ENCODE data around the gene CTNNA2. TPM values are rescaled to one million over a fixed set of nuclear protein-coding genes. Genes with fewer than 3 reads are reported as not detected.

CTNNA2 gene
- total and polyA plus RNA-seq, 4 donors: 0.01 to 0.37 TPM; not detected in 2

DNA sequence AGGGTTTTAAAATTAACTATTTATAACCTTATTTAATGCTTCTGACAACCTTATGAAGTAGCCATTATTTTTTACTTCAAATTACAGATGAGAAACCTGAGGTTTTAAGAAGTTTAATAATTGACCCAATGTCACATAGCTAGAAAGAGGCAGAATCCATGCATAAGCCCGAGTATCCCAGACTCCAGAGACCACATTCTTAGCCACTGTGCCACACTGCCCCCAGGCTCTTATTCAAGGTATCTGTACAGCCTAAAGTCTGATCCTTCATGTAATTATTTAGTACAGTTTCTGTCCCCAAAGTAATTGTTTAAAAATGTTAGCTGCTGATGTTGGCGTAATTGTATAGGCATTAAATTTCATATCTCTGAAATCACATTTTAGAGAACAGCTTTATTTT, 916.4 kb downstream of the CTNNA2 start:
- TF ChIP-seq, protein P1, sequence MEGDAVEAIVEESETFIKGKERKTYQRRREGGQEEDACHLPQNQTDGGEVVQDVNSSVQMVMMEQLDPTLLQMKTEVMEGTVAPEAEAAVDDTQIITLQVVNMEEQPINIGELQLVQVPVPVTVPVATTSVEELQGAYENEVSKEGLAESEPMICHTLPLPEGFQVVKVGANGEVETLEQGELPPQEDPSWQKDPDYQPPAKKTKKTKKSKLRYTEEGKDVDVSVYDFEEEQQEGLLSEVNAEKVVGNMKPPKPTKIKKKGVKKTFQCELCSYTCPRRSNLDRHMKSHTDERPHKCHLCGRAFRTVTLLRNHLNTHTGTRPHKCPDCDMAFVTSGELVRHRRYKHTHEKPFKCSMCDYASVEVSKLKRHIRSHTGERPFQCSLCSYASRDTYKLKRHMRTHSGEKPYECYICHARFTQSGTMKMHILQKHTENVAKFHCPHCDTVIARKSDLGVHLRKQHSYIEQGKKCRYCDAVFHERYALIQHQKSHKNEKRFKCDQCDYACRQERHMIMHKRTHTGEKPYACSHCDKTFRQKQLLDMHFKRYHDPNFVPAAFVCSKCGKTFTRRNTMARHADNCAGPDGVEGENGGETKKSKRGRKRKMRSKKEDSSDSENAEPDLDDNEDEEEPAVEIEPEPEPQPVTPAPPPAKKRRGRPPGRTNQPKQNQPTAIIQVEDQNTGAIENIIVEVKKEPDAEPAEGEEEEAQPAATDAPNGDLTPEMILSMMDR (IDR thresholded peaks at IDR 0.05; ENCODE audit: control extremely low read depth, extremely low read depth): no peak
- Histone ChIP-seq H3K27ac (ENCODE audit: low read depth in 1 of 2, low read length in 1 of 2) (no peak overlapping the region), H3K4me3 (no peak overlapping the region), H3K36me3 (ENCODE audit: control insufficient read depth in 4 of 4, insufficient read depth in 4 of 4, low read length in 4 of 4) (no peaks in the 10 kb centered on the region), H3K9ac (ENCODE audit: insufficient read depth in 1 of 2, low read length in 2 of 2) (no peak overlapping the region), H3K4me1 (ENCODE audit: control insufficient read depth in 5 of 5, insufficient read depth in 5 of 5, low read length in 5 of 5) (peaks cover 0 to 5% (median 0%) of the 10 kb centered on the region in 5 donors), H3K9me3 (ENCODE audit: control insufficient read depth in 4 of 4, insufficient read depth in 3 of 4, low read length in 3 of 4) (no peaks in the 10 kb centered on the region), H3K27me3 (ENCODE audit: control insufficient read depth in 3 of 3, insufficient read depth in 3 of 3, low read length in 2 of 3) (no peaks in the 10 kb centered on the region)
- peak in 1 of 3 donors; percentile 1 for DNase-seq
- WGBS, 2 donors: 80 to 92% methylated on average over 2 of the region's 2 CpGs
- ATAC-seq (ENCODE audit: insufficient read depth, low FRiP score): no peak

DNA sequence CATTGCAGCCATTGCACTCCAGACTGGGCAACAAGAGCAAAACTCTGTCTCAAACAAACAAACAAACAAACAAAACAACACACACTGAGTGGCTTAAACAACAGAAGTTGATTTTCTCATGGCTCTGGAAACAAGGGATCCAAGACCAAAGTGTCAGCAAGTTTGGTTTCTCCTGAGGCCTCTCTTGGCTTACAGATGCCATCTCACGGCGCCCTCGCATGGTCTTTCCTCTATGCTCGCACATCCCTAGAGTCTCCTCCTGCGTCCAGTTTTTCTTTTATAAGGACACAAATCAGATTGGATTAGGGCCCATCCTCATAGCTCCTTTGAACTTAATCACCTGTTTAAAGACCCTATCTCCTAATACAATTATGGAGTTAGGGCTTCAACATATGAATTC, 925.1 kb downstream of the CTNNA2 start:
- H3K9ac ChIP-seq (ENCODE audit: insufficient read depth in 1 of 2, low read length in 2 of 2): no peak overlapping the region
- TF ChIP-seq, protein P1 (IDR thresholded peaks at IDR 0.05; ENCODE audit: control extremely low read depth, extremely low read depth): no peak
- no peaks in the 10 kb centered on the region for H3K36me3 ChIP-seq (ENCODE audit: control insufficient read depth in 4 of 4, insufficient read depth in 4 of 4, low read length in 4 of 4)
- H3K27me3 ChIP-seq (ENCODE audit: control insufficient read depth in 3 of 3, insufficient read depth in 3 of 3, low read length in 2 of 3): no peaks in the 10 kb centered on the region
- H3K4me3 ChIP-seq: no peak overlapping the region
- H3K9me3 ChIP-seq (ENCODE audit: control insufficient read depth in 4 of 4, insufficient read depth in 3 of 4, low read length in 3 of 4): no peaks in the 10 kb centered on the region
- H3K4me1 ChIP-seq (ENCODE audit: control insufficient read depth in 5 of 5, insufficient read depth in 5 of 5, low read length in 5 of 5): no peaks in the 10 kb centered on the region
- no peak for ATAC-seq (ENCODE audit: insufficient read depth, low FRiP score)
- no peak overlapping the region for H3K27ac ChIP-seq (ENCODE audit: low read depth in 1 of 2, low read length in 1 of 2)
- WGBS, 2 donors: 83 to 85% methylated on average over 5 of the region's 5 CpGs
- DNase-seq: no peak

DNA sequence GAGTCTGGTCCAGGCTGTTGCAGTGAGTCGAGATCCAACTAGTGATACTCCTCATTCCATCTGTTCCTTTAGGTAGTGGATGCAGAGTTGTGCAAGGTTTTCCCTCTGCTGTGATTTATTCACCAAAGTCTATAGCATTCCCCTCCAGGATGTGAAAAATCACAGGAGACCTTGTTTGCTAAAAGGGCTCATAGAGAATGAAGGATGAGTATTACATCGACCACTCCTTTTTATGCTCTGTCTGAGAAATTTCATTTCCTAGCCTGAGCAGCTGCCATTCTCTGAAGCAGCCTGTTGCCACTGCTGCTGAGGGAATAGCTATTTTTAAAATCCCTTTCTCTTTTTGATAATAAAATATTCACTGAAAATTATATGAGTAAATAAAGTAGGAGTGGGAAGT, 925.8 kb downstream of the CTNNA2 start:
- ATAC-seq (ENCODE audit: insufficient read depth, low FRiP score): no peak
- Histone ChIP-seq H3K4me3 (no peak overlapping the region), H3K9ac (ENCODE audit: insufficient read depth in 1 of 2, low read length in 2 of 2) (no peak overlapping the region), H3K9me3 (ENCODE audit: control insufficient read depth in 4 of 4, insufficient read depth in 3 of 4, low read length in 3 of 4) (no peaks in the 10 kb centered on the region), H3K27ac (ENCODE audit: low read depth in 1 of 2, low read length in 1 of 2) (no peak overlapping the region), H3K4me1 (ENCODE audit: control insufficient read depth in 5 of 5, insufficient read depth in 5 of 5, low read length in 5 of 5) (no peaks in the 10 kb centered on the region), H3K36me3 (ENCODE audit: control insufficient read depth in 4 of 4, insufficient read depth in 4 of 4, low read length in 4 of 4) (no peaks in the 10 kb centered on the region), H3K27me3 (ENCODE audit: control insufficient read depth in 3 of 3, insufficient read depth in 3 of 3, low read length in 2 of 3) (no peaks in the 10 kb centered on the region)
- WGBS, 2 donors: 74 to 79% methylated on average over 2 of the region's 2 CpGs
- DNase-seq: no peak
- TF ChIP-seq, protein P1 (IDR thresholded peaks at IDR 0.05; ENCODE audit: control extremely low read depth, extremely low read depth): no peak

- Histone ChIP-seq H3K36me3 (ENCODE audit: control insufficient read depth in 4 of 4, insufficient read depth in 4 of 4, low read length in 4 of 4) (no peaks in the 10 kb centered on the region), H3K27me3 (ENCODE audit: control insufficient read depth in 3 of 3, insufficient read depth in 3 of 3, low read length in 2 of 3) (no peaks in the 10 kb centered on the region), H3K9me3 (ENCODE audit: control insufficient read depth in 4 of 4, insufficient read depth in 3 of 4, low read length in 3 of 4) (peaks cover 0 to 2% (median 0%) of the 10 kb centered on the region in 4 donors), H3K4me1 (ENCODE audit: control insufficient read depth in 5 of 5, insufficient read depth in 5 of 5, low read length in 5 of 5) (peaks cover 0 to 9% (median 0%) of the 10 kb centered on the region in 5 donors), H3K27ac (ENCODE audit: low read depth in 1 of 2, low read length in 1 of 2) (no peak overlapping the region), H3K4me3 (no peak overlapping the region), H3K9ac (ENCODE audit: insufficient read depth in 1 of 2, low read length in 2 of 2) (no peak overlapping the region)
- peak; percentile 41 for ATAC-seq (ENCODE audit: insufficient read depth, low FRiP score)
- DNase-seq: peak in 1 of 3 donors; percentile 13
- WGBS, 2 donors: 70 to 82% methylated on average over 7 of the region's 7 CpGs
- TF ChIP-seq, protein P1 (IDR thresholded peaks at IDR 0.05; ENCODE audit: control extremely low read depth, extremely low read depth): no peak
These were observed 941.8 kb downstream of the CTNNA2 start for GRCh38 chr2:80454628-80455027.
